ENCODE data around the gene PTPRT.

Gene PTPRT

GRCh38 chr20:42441864-42442331 lies 747.8 kb downstream of the PTPRT start:
- no peak for DNase-seq

- no peak for DNase-seq
Measured at GRCh38 chr20:42441196-42441863, 748.4 kb downstream of the PTPRT start.

- DNase-seq, result no peak
Measured at GRCh38 chr20:42435230-42435629, 754.5 kb downstream of the PTPRT start.

GRCh38 chr20:42432496-42433334 lies 757.0 kb downstream of the PTPRT start:
- no peak for DNase-seq

GRCh38 chr20:42430598-42430997 lies 759.1 kb downstream of the PTPRT start:
- no peak for DNase-seq

GRCh38 chr20:42429761-42430458 lies 759.8 kb downstream of the PTPRT start:
- no peak for DNase-seq

GRCh38 chr20:42419814-42420532 lies 769.7 kb downstream of the PTPRT start:
- no peak for DNase-seq

- no peak for DNase-seq
Measured at GRCh38 chr20:42406826-42407225, 782.9 kb downstream of the PTPRT start.

- DNase-seq, result no peak
Measured at GRCh38 chr20:42402455-42402854, 787.3 kb downstream of the PTPRT start.

GRCh38 chr20:42401613-42402012 lies 788.1 kb downstream of the PTPRT start:
- DNase-seq, result no peak

- no peak for DNase-seq
Measured at GRCh38 chr20:42399802-42400201, 789.9 kb downstream of the PTPRT start.

- no peak for DNase-seq
Measured at GRCh38 chr20:42392442-42392841, 797.3 kb downstream of the PTPRT start.

GRCh38 chr20:42391807-42392206 lies 797.9 kb downstream of the PTPRT start:
- DNase-seq, result no peak

- no peak for DNase-seq
Measured at GRCh38 chr20:42380287-42380686, 809.4 kb downstream of the PTPRT start.

GRCh38 chr20:42379385-42379784 lies 810.3 kb downstream of the PTPRT start:
- no peak for DNase-seq

- DNase-seq, result no peak
Measured at GRCh38 chr20:42378826-42379225, 810.9 kb downstream of the PTPRT start.

GRCh38 chr20:42376131-42376530 lies 813.6 kb downstream of the PTPRT start:
- DNase-seq, result no peak

- DNase-seq, result no peak
Measured at GRCh38 chr20:42373049-42373448, 816.7 kb downstream of the PTPRT start.

GRCh38 chr20:42370075-42370474 lies 819.6 kb downstream of the PTPRT start:
- DNase-seq, result no peak

GRCh38 chr20:42368910-42369309 lies 820.8 kb downstream of the PTPRT start:
- DNase-seq, result no peak

GRCh38 chr20:42366626-42367025 lies 823.1 kb downstream of the PTPRT start:
- DNase-seq, result no peak

GRCh38 chr20:42364446-42364845 lies 825.3 kb downstream of the PTPRT start:
- DNase-seq, result no peak

- no peak for DNase-seq
Measured at GRCh38 chr20:42361402-42361970, 828.2 kb downstream of the PTPRT start.

Measured in activated effector memory CD4-positive, alpha-beta T cell treated with Interleukin-2 at 50 U/mL for 16 hours (primary cell).